Measurements from ENCODE around the gene TLN1.

DNA sequence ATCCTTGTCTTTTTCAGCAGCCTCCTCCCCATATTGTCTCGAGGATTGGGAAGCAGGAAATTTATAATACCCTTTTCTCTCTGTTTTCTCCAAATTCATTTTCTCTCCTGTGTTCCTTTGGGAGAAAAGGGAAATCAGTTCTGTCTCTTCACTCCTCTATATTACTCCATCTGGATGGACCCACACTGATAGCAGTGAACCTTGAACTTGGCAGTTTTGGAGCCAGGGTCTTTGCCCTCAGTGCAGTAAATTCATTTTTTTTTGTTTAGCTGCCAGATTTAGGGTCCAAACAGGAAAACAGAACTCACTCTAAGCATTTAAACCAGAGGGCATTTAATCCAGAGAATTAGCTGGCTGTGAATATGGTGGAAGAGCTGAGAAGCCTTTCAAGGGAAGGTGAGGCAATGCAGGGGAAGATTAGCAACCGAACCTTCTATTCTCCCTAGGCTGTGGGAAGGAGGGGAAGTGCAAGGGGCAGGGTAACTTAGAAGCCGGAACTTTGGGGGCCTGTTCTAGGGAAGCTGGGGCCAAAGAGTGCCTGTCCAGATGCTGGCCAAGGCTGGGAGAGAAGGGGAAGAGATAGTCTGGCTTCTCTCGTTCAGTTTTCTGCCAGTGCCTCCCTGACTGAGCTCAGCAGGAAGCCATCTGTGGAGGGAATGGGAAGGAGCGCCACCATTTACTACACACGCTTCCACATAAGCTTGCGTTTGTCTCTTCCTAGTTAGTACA, 43.1 kb upstream of the TLN1 start:
- TF ChIP-seq POLR2A (IDR thresholded peaks at IDR 0.05), result no peak
- TF ChIP-seq, protein P1, sequence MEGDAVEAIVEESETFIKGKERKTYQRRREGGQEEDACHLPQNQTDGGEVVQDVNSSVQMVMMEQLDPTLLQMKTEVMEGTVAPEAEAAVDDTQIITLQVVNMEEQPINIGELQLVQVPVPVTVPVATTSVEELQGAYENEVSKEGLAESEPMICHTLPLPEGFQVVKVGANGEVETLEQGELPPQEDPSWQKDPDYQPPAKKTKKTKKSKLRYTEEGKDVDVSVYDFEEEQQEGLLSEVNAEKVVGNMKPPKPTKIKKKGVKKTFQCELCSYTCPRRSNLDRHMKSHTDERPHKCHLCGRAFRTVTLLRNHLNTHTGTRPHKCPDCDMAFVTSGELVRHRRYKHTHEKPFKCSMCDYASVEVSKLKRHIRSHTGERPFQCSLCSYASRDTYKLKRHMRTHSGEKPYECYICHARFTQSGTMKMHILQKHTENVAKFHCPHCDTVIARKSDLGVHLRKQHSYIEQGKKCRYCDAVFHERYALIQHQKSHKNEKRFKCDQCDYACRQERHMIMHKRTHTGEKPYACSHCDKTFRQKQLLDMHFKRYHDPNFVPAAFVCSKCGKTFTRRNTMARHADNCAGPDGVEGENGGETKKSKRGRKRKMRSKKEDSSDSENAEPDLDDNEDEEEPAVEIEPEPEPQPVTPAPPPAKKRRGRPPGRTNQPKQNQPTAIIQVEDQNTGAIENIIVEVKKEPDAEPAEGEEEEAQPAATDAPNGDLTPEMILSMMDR (IDR thresholded peaks at IDR 0.05), result no peak
- no peak for TF ChIP-seq EP300 (IDR thresholded peaks at IDR 0.05)
- no peak for TF ChIP-seq POLR2AphosphoS5 (IDR thresholded peaks at IDR 0.05)
